ENCODE results near the gene CARMIL3.
A peak's percentile ranks its signal among the peaks of the same experiment; 100 is the strongest.

CARMIL3 gene

DNA sequence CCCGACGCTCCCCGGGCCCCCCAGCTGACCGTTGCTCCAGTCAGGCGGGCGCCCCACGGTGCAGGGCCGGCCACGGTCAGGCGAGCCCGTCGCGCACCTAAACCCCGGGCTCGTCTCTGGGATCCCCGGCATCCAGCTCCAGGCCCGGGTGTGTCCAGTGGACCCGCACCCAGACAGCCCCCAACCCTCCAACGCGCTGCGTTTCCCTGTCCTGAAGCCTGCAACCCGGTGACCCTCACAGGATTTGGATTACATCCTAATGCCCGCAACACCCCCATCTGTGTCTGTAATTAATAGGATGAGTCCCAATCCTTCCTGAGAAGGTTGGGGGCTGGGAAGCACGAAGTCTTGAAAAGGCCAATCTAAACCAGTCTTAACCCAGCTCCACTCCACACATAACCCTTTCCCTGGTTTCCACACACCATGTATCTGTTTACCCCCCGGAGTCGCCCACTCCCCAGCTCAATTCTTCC is 30.0 kb downstream of the CARMIL3 start:
- H3K9me3 ChIP-seq (ENCODE audit: insufficient read depth, low read depth, low read length), result peaks cover 1% of the 10 kb centered on the region
- H3K4ac ChIP-seq (ENCODE audit: low read depth, low read length), result no peak overlapping the region
- no CpG with 5 or more reads among the region's 26 CpGs for WGBS (ENCODE audit: extremely low coverage, insufficient coverage, insufficient read length)
- no peak overlapping the region for H3K27ac ChIP-seq (ENCODE audit: low read depth, low read length)
- H2BK5ac ChIP-seq (ENCODE audit: low read depth, low read length, poor library complexity), result no peak overlapping the region
- peaks cover 3 to 6% of the 10 kb centered on the region in 2 experiments for H3K4me1 ChIP-seq (ENCODE audit: control insufficient read depth in 1 of 2, insufficient read depth in 2 of 2, low read length in 2 of 2)
- H3K14ac ChIP-seq (ENCODE audit: low read length), result no peak overlapping the region
- H3K4me3 ChIP-seq (ENCODE audit: low read depth, low read length), result peak overlapping the region; percentile 71
- peaks cover 14% of the 10 kb centered on the region for H3K27me3 ChIP-seq (ENCODE audit: insufficient read depth, low read length)
- no peak overlapping the region for H3K9ac ChIP-seq (ENCODE audit: low read length)
- DNase-seq, result peak in 1 of 2 donors; percentile 3
- H3K79me1 ChIP-seq (ENCODE audit: low read length), result no peaks in the 10 kb centered on the region
- peak overlapping the region; percentile 97 for H3K4me2 ChIP-seq (ENCODE audit: low read length)
- no peak overlapping the region for H2BK12ac ChIP-seq (ENCODE audit: low read length)
- no peaks in the 10 kb centered on the region for H3K36me3 ChIP-seq (ENCODE audit: control insufficient read depth in 1 of 2, insufficient read depth in 2 of 2, low read length in 2 of 2)
- H2AK5ac ChIP-seq (ENCODE audit: low read length), result no peak overlapping the region
- H4K12ac ChIP-seq (ENCODE audit: low read depth, low read length), result no peak overlapping the region
- no peak overlapping the region for H3K18ac ChIP-seq (ENCODE audit: low read length)
- H2BK120ac ChIP-seq (ENCODE audit: insufficient read depth, low read length, poor library complexity), result no peak overlapping the region
- H4K91ac ChIP-seq (ENCODE audit: low read depth, low read length), result no peak overlapping the region
- H3K79me2 ChIP-seq (ENCODE audit: control insufficient read depth, insufficient read depth, low read length, poor library complexity), result no peaks in the 10 kb centered on the region
- H4K8ac ChIP-seq (ENCODE audit: low read depth, low read length), result peak overlapping the region; percentile 47
- H2AFZ ChIP-seq (ENCODE audit: insufficient read depth, low read length, poor library complexity), result no peak overlapping the region
- no peak overlapping the region for H3K23ac ChIP-seq (ENCODE audit: low read length)

DNA sequence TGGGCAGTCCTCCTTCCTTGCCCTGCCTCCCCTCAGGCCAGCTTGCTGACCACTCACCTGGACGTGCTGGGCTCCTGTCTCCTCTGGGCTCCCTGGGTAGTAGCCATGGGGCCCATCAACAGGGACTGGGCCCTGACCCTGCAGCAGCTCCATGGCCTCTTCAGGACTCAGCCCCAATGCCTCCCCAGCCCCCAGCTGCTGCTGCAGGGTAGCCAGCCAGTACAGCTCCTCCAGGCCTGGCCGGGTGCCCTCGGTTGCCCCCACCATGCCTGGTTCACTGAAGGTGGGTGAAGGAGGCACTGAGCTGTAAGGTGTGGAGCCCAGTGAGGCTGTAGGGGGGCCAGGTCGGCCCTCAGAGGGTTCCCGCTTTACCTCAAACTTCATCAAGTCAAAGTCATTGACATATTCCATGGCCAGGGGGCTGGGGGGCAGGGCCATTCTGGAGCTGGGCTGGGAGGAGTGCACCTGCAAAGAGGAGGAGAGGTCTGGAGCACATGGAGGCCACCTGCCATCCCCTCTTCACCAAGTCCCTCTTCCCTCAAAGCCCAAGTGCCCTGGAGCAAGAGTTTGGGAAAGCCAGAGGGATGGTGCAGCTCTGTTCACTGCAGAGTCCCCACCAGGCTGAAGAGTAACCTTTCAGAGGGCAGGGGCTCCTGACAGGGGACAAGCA is 30.7 kb downstream of the CARMIL3 start:
- Histone ChIP-seq H3K9ac (ENCODE audit: low read length) (no peak overlapping the region), H3K27me3 (ENCODE audit: insufficient read depth, low read length) (peaks cover 14% of the 10 kb centered on the region), H4K8ac (ENCODE audit: low read depth, low read length) (no peak overlapping the region), H2BK12ac (ENCODE audit: low read length) (no peak overlapping the region), H3K9me3 (ENCODE audit: insufficient read depth, low read depth, low read length) (no peaks in the 10 kb centered on the region), H2BK120ac (ENCODE audit: insufficient read depth, low read length, poor library complexity) (no peak overlapping the region), H2AFZ (ENCODE audit: insufficient read depth, low read length, poor library complexity) (no peak overlapping the region), H3K4me2 (ENCODE audit: low read length) (no peak overlapping the region), H4K12ac (ENCODE audit: low read depth, low read length) (no peak overlapping the region), H3K27ac (ENCODE audit: low read depth, low read length) (no peak overlapping the region), H3K79me1 (ENCODE audit: low read length) (no peaks in the 10 kb centered on the region), H2BK5ac (ENCODE audit: low read depth, low read length, poor library complexity) (no peak overlapping the region), H3K4me1 (ENCODE audit: control insufficient read depth in 1 of 2, insufficient read depth in 2 of 2, low read length in 2 of 2) (peaks cover 3 to 6% of the 10 kb centered on the region in 2 experiments), H4K91ac (ENCODE audit: low read depth, low read length) (no peak overlapping the region), H3K4me3 (ENCODE audit: low read depth, low read length) (no peak overlapping the region), H3K14ac (ENCODE audit: low read length) (no peak overlapping the region), H2AK5ac (ENCODE audit: low read length) (no peak overlapping the region), H3K4ac (ENCODE audit: low read depth, low read length) (no peak overlapping the region), H3K79me2 (ENCODE audit: control insufficient read depth, insufficient read depth, low read length, poor library complexity) (no peaks in the 10 kb centered on the region), H3K36me3 (ENCODE audit: control insufficient read depth in 1 of 2, insufficient read depth in 2 of 2, low read length in 2 of 2) (no peaks in the 10 kb centered on the region), H3K23ac (ENCODE audit: low read length) (no peak overlapping the region), H3K18ac (ENCODE audit: low read length) (no peak overlapping the region)
- DNase-seq, result no peak
- no CpG with 5 or more reads among the region's 5 CpGs for WGBS (ENCODE audit: extremely low coverage, insufficient coverage, insufficient read length)

DNA sequence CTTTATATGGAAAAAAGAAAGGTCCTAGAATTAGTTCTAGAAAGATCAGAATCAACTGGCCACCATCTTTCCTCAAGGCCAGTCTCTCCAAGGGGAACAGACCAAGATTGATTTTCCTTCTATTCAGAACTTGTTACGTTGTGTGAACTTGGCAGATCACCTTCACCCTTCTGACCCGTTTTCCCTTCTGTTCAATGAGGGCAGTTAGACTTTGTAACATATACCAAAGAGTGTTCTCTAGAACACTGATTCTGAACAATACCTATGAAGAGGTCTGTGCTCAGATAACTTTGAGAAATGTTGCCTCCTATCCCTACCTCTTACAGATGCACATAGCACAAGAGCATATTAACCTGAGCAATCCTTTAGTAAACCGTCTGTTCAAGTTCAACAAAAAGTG is 31.7 kb downstream of the CARMIL3 start:
- H3K4ac ChIP-seq (ENCODE audit: low read depth, low read length), result no peak overlapping the region
- H4K12ac ChIP-seq (ENCODE audit: low read depth, low read length), result no peak overlapping the region
- H2BK120ac ChIP-seq (ENCODE audit: insufficient read depth, low read length, poor library complexity), result no peak overlapping the region
- no peak overlapping the region for H3K27ac ChIP-seq (ENCODE audit: low read depth, low read length)
- H3K4me2 ChIP-seq (ENCODE audit: low read length), result no peak overlapping the region
- no peak overlapping the region for H3K4me3 ChIP-seq (ENCODE audit: low read depth, low read length)
- H3K36me3 ChIP-seq (ENCODE audit: control insufficient read depth in 1 of 2, insufficient read depth in 2 of 2, low read length in 2 of 2), result no peaks in the 10 kb centered on the region
- no peak overlapping the region for H3K14ac ChIP-seq (ENCODE audit: low read length)
- H2BK12ac ChIP-seq (ENCODE audit: low read length), result no peak overlapping the region
- WGBS (ENCODE audit: extremely low coverage, insufficient coverage, insufficient read length), result no CpG with 5 or more reads among the region's 3 CpGs
- H3K27me3 ChIP-seq (ENCODE audit: insufficient read depth, low read length), result peaks cover 14% of the 10 kb centered on the region
- no peak overlapping the region for H3K23ac ChIP-seq (ENCODE audit: low read length)
- no peak overlapping the region for H4K91ac ChIP-seq (ENCODE audit: low read depth, low read length)
- no peak overlapping the region for H2BK5ac ChIP-seq (ENCODE audit: low read depth, low read length, poor library complexity)
- no peaks in the 10 kb centered on the region for H3K9me3 ChIP-seq (ENCODE audit: insufficient read depth, low read depth, low read length)
- H2AFZ ChIP-seq (ENCODE audit: insufficient read depth, low read length, poor library complexity), result no peak overlapping the region
- H3K9ac ChIP-seq (ENCODE audit: low read length), result no peak overlapping the region
- peaks cover 3 to 6% of the 10 kb centered on the region in 2 experiments for H3K4me1 ChIP-seq (ENCODE audit: control insufficient read depth in 1 of 2, insufficient read depth in 2 of 2, low read length in 2 of 2)
- DNase-seq, result no peak
- no peaks in the 10 kb centered on the region for H3K79me2 ChIP-seq (ENCODE audit: control insufficient read depth, insufficient read depth, low read length, poor library complexity)
- no peak overlapping the region for H2AK5ac ChIP-seq (ENCODE audit: low read length)
- H3K79me1 ChIP-seq (ENCODE audit: low read length), result no peaks in the 10 kb centered on the region
- H4K8ac ChIP-seq (ENCODE audit: low read depth, low read length), result no peak overlapping the region
- no peak overlapping the region for H3K18ac ChIP-seq (ENCODE audit: low read length)

DNA sequence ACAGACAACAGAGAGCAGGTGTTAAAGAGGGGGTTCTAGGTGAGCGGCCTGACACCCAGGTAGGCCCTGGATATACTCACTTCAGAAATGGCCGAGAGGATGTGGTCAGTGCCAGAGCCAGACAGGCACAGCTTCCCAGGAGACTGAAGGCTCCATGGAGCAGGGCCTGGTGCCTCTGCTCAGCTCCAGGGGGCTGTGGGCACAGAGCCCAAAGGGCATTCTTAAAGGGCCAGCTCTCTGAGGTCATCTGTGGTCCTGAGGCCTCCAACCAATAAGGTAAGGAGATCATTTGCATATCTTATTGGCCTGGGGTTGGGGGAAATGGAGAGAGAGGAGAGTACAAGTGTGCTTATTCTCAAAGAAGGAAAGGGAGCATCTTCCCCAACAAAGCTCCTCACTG is 32.6 kb downstream of the CARMIL3 start:
- Histone ChIP-seq H4K12ac (ENCODE audit: low read depth, low read length) (no peak overlapping the region), H3K27ac (ENCODE audit: low read depth, low read length) (no peak overlapping the region), H4K91ac (ENCODE audit: low read depth, low read length) (no peak overlapping the region), H3K79me1 (ENCODE audit: low read length) (no peaks in the 10 kb centered on the region), H2BK12ac (ENCODE audit: low read length) (no peak overlapping the region), H3K27me3 (ENCODE audit: insufficient read depth, low read length) (peaks cover 14% of the 10 kb centered on the region), H3K4me2 (ENCODE audit: low read length) (no peak overlapping the region), H2AFZ (ENCODE audit: insufficient read depth, low read length, poor library complexity) (no peak overlapping the region), H3K36me3 (ENCODE audit: control insufficient read depth in 1 of 2, insufficient read depth in 2 of 2, low read length in 2 of 2) (no peaks in the 10 kb centered on the region), H2BK5ac (ENCODE audit: low read depth, low read length, poor library complexity) (no peak overlapping the region), H3K4ac (ENCODE audit: low read depth, low read length) (no peak overlapping the region), H3K9me3 (ENCODE audit: insufficient read depth, low read depth, low read length) (no peaks in the 10 kb centered on the region), H3K14ac (ENCODE audit: low read length) (no peak overlapping the region), H3K18ac (ENCODE audit: low read length) (no peak overlapping the region), H4K8ac (ENCODE audit: low read depth, low read length) (no peak overlapping the region), H3K4me1 (ENCODE audit: control insufficient read depth in 1 of 2, insufficient read depth in 2 of 2, low read length in 2 of 2) (peaks cover 3 to 6% of the 10 kb centered on the region in 2 experiments), H3K23ac (ENCODE audit: low read length) (no peak overlapping the region), H3K4me3 (ENCODE audit: low read depth, low read length) (no peak overlapping the region), H2AK5ac (ENCODE audit: low read length) (no peak overlapping the region), H3K79me2 (ENCODE audit: control insufficient read depth, insufficient read depth, low read length, poor library complexity) (no peaks in the 10 kb centered on the region), H3K9ac (ENCODE audit: low read length) (no peak overlapping the region), H2BK120ac (ENCODE audit: insufficient read depth, low read length, poor library complexity) (no peak overlapping the region)
- WGBS (ENCODE audit: extremely low coverage, insufficient coverage, insufficient read length), result no CpG with 5 or more reads among the region's 2 CpGs
- no peak for DNase-seq

Measured in trophoblast cell (in vitro differentiated cells and primary cell).